Peyer's patch (tissue), 4 donors: ENCODE results near the gene PTPN4. TPM values are rescaled to one million over a fixed set of nuclear protein-coding genes. Genes with fewer than 3 reads are reported as not detected.

Source experiments
- DNase-seq, 3 donors: peaks; one replicate each; pipeline ENCODE4 v3.0.0-alpha.2; 2017 to 2019
- H3K27ac ChIP-seq, 4 donors: fragments of 200-600 bp; sonication (generic); one replicate each; pipeline ENCODE4 v1.5.1; 2016 to 2019
- H3K27me3 ChIP-seq, 2 donors: fragments of 200-600 bp; sonication (generic); one replicate each; pipeline ENCODE4 v1.5.1; 2019
- H3K36me3 ChIP-seq, 3 donors: fragments of 200-600 bp; sonication (generic); one replicate each; pipeline ENCODE4 v1.5.1; 2016 to 2019
- H3K4me1 ChIP-seq, 4 donors: fragments of 200-600 bp; sonication (generic); one replicate each; pipeline ENCODE4 v1.5.1; 2016 to 2019
- H3K4me3 ChIP-seq, 4 donors: fragments of 200-600 bp; sonication (generic); 1 replicate in 3 of 4; 2 replicates in 1 of 4; pipeline ENCODE4 v1.5.1; 2016 to 2019; ENCODE audit warnings: mild to moderate bottlenecking in 1 of 4
- H3K9me3 ChIP-seq, 4 donors: fragments of 200-600 bp; sonication (generic); one replicate each; pipeline ENCODE4 v1.5.1; 2016 to 2019; ENCODE audit warnings: mild to moderate bottlenecking in 1 of 4
- POLR2A ChIP-seq, 2 donors: fragments of 450-650 bp; IDR thresholded peaks; one replicate each; pipeline ENCODE4 v1.5.1; 2017; ENCODE audit warnings: antibody characterized with exemption in 2 of 2, mild to moderate bottlenecking in 2 of 2, moderate library complexity in 2 of 2
- total RNA-seq, 4 donors: library from RNA; depleted of rRNA; stranded (reverse); fragments of >200 nt; gene quantifications; one replicate each; pipeline ENCODE4 v1.1.0, GENCODE V29; 2016
- TF ChIP-seq, protein P1 (sequence below), 6 experiments: fragments of 450-650 bp in 4 of 6; fragments of 200-600 bp in 2 of 6; sonication (generic) in 1 of 6; IDR thresholded peaks; one replicate each; pipeline ENCODE4 v1.5.1; 2017 to 2019; ENCODE audit warnings: antibody characterized with exemption in 6 of 6, mild to moderate bottlenecking in 3 of 6, moderate library complexity in 1 of 6

Gene PTPN4
- total RNA-seq, 4 donors from 2014 or later = 33.1 to 86.6 (median 43.5) TPM

- peaks cover 0 to 9% (median 0%) of the 10 kb centered on the region in 3 donors for H3K36me3 ChIP-seq
- no peak overlapping the region for H3K27ac ChIP-seq
- no peaks in the 10 kb centered on the region for H3K4me1 ChIP-seq
- H3K27me3 ChIP-seq = no peaks in the 10 kb centered on the region
- no peak for DNase-seq
- TF ChIP-seq POLR2A (IDR thresholded peaks at IDR 0.05) = no peak
- TF ChIP-seq, protein P1, sequence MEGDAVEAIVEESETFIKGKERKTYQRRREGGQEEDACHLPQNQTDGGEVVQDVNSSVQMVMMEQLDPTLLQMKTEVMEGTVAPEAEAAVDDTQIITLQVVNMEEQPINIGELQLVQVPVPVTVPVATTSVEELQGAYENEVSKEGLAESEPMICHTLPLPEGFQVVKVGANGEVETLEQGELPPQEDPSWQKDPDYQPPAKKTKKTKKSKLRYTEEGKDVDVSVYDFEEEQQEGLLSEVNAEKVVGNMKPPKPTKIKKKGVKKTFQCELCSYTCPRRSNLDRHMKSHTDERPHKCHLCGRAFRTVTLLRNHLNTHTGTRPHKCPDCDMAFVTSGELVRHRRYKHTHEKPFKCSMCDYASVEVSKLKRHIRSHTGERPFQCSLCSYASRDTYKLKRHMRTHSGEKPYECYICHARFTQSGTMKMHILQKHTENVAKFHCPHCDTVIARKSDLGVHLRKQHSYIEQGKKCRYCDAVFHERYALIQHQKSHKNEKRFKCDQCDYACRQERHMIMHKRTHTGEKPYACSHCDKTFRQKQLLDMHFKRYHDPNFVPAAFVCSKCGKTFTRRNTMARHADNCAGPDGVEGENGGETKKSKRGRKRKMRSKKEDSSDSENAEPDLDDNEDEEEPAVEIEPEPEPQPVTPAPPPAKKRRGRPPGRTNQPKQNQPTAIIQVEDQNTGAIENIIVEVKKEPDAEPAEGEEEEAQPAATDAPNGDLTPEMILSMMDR (IDR thresholded peaks at IDR 0.05) = no peak
- no peaks in the 10 kb centered on the region for H3K9me3 ChIP-seq
- no peak overlapping the region for H3K4me3 ChIP-seq
Measured at GRCh38 chr2:119897736-119898395, 138.1 kb downstream of the PTPN4 start.

- no peak for TF ChIP-seq POLR2A (IDR thresholded peaks at IDR 0.05)
- TF ChIP-seq, protein P1 (IDR thresholded peaks at IDR 0.05) = no peak
- Histone ChIP-seq H3K27ac (no peak overlapping the region), H3K9me3 (no peaks in the 10 kb centered on the region), H3K4me3 (no peak overlapping the region), H3K36me3 (peaks cover 0 to 17% (median 0%) of the 10 kb centered on the region in 3 donors), H3K27me3 (no peaks in the 10 kb centered on the region), H3K4me1 (no peaks in the 10 kb centered on the region)
- DNase-seq = no peak
Measured at GRCh38 chr2:119901013-119901412, 141.3 kb downstream of the PTPN4 start.

DNA sequence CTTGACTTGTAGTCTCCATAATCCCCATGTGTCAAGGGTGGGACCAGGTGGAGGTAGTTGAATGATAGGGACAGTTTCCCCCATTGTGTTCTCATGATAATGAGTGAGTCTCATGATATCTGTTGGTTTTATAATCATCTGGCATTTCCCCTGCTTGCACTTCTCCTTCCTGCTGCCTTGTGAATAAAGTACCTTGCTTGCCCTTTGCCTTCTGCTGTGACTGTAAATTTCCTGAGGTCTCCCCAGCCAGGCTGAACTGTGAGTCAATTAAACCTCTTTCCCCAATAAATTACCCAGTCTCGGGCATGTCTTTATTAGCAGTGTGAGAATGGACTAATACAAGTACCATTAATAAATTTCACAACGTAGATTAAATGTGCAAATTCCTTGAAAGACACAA, 150.8 kb downstream of the PTPN4 start:
- no peaks in the 10 kb centered on the region for H3K4me1 ChIP-seq
- no peak overlapping the region for H3K27ac ChIP-seq
- no peaks in the 10 kb centered on the region for H3K36me3 ChIP-seq
- no peaks in the 10 kb centered on the region for H3K9me3 ChIP-seq
- no peak overlapping the region for H3K4me3 ChIP-seq
- TF ChIP-seq POLR2A (IDR thresholded peaks at IDR 0.05) = no peak
- TF ChIP-seq, protein P1 (IDR thresholded peaks at IDR 0.05) = no peak
- DNase-seq = no peak
- no peaks in the 10 kb centered on the region for H3K27me3 ChIP-seq

- DNase-seq = no peak
- no peaks in the 10 kb centered on the region for H3K9me3 ChIP-seq
- no peak for TF ChIP-seq POLR2A (IDR thresholded peaks at IDR 0.05)
- TF ChIP-seq, protein P1 (IDR thresholded peaks at IDR 0.05) = no peak
Measured at GRCh38 chr2:119914266-119914665, 154.5 kb downstream of the PTPN4 start.

DNA sequence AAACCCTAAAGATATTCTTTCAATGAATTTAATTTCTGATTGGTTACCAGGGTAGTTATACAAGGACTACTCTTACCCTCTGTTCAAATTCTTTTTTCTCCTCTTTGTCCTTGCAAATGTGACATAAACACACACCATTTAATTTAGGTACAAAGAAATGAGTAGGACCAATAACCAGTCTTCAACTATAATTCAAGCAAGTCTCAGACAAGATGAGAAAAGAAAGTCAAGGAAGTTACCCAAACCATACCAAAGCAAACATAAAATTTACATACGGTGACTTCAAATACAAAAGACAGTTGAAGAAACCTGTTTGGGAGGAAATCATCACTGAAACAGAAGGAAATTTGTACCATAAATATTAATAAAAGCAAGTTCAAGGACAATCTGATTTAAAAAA, 162.1 kb downstream of the PTPN4 start:
- Histone ChIP-seq H3K27ac (no peak overlapping the region), H3K4me1 (no peaks in the 10 kb centered on the region), H3K36me3 (no peaks in the 10 kb centered on the region), H3K27me3 (no peaks in the 10 kb centered on the region), H3K9me3 (no peaks in the 10 kb centered on the region), H3K4me3 (no peak overlapping the region)
- TF ChIP-seq, protein P1 (IDR thresholded peaks at IDR 0.05) = no peak
- no peak for TF ChIP-seq POLR2A (IDR thresholded peaks at IDR 0.05)
- DNase-seq = no peak

More at GRCh38 chr2:119914266-119914665, 154.5 kb downstream of the PTPN4 start:
- Histone ChIP-seq H3K36me3 (no peaks in the 10 kb centered on the region), H3K27ac (no peak overlapping the region), H3K4me1 (no peaks in the 10 kb centered on the region), H3K27me3 (no peaks in the 10 kb centered on the region), H3K4me3 (no peak overlapping the region)
